GM12874 (cell line): Measurements from ENCODE around the gene SNTB2.

Source experiments
- CTCF ChIP-seq: IDR thresholded peaks from 2 replicates; pipeline ENCODE4 v1.5.1; 2011; ENCODE audit warnings: low read depth, mild to moderate bottlenecking, control low read depth, low read length, moderate library complexity; ENCODE audit not compliant: insufficient read depth

SNTB2 gene

GRCh38 chr16:69323415-69323814 is 136.5 kb downstream of the SNTB2 start:
- TF ChIP-seq CTCF = no peak

- no peak for TF ChIP-seq CTCF
Measured at GRCh38 chr16:69324013-69324531, 137.1 kb downstream of the SNTB2 start.

DNA sequence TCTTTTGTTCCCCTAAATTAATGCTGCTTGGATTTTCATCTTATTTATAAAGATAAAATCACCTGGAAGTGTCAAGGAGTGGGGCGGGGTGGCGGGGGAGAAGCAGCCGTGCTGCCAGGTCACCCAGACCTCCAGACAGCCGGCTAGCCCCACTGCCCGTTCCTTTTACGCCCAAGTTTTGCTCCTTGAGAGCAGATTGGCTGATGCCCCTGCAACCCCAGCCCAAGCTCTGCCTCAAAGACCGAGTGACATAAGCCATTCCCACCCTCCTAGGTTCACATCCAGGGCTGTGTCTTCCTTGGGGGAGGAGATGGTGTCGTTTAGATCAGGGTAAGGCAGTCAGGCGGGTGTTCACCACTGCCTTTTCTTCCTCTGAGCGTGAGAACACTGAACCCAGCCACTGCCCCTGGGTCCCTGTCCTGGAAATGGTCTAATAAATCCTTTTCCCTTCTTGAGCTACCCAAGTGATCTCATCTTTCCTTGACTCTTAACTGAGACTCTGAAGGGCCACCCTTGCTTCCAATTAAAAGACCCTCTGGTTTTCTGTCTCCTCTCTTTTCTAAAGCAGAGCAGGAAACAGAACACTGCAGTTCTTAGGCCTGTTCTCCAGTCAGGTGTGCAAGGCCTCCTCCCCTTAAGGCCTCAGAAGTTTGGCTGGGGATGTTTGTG is 137.8 kb downstream of the SNTB2 start:
- TF ChIP-seq CTCF = no peak

GRCh38 chr16:69325784-69326171 is 138.8 kb downstream of the SNTB2 start:
- TF ChIP-seq CTCF = no peak

DNA sequence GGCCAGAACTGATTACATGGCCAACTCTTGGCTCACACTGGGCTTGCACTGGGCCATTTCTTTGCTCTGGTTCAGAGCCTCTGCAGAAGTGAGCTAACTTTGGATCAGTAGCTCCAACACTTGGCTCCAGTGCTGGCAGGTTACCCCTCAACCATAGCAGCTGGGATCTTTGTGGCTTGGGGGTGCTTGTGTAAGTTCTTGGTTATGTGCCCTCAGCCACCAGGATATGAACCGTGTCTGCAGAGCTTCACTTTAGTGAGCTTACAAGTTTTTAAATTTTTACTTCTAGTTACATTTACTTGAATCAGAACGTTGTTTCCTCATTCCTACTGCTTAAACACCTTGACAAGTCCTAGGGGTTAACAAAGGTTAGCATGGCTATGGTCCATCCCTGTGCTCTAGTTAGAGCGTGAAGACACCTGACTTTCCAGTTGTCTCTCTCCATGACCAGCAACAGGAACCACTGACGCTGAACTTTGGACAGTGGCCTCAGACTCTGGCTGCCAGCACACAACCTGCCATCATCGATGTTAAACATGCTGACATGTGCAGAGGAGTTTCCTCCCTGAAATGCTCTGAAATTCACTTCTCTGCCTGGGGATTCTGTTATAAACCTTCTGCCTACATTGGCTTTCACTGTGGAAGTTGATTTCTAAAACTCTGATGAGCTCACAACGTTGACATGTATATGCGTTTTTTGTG is 139.4 kb downstream of the SNTB2 start:
- TF ChIP-seq CTCF = no peak

DNA sequence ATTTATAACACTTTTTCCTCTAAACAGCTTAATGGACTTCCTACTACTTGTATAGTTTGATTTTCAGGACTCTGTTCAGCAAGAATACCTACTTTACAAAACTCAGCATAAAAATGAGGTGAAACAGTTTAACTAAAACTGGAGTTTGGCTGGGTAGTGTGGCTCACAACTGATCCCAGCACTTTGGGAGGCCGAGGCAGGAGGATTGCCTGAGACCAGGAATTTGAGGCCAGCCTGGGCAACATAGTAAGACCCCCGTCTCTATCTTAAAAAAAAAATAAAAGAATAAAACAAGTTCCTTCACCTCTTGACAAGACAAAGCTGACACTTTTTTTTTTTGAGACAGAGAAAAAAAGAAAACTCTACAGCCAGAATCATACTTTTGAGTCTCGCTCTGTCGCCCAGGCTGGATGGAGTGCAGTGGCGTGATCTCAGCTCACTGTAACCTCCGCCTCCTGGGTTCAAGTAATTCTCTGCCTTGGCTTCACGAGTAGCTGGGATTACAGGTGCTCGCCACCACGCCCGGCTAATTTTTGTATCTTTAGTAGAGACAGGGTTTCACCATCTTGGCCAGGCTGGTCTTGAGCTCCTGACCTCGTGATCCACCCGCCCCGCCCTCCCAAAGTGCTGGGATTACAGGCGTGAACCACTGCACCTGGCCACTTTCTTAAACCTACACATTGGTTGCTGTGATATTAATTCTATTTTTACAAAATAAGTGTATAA is 140.8 kb downstream of the SNTB2 start:
- TF ChIP-seq CTCF = no peak

- TF ChIP-seq CTCF = no peak
Measured at GRCh38 chr16:69328854-69329316, 141.9 kb downstream of the SNTB2 start.
